Kidney epithelial cell (primary cell): ENCODE data around the gene GLB1L2. TPM values are rescaled to one million over a fixed set of nuclear protein-coding genes. Genes with fewer than 3 reads are reported as not detected.

ENCODE experiments used
- DNase-seq: peaks from one replicate; pipeline ENCODE4 v3.0.0-alpha.2; 2010; ENCODE audit warnings: low read depth
- H3K27me3 ChIP-seq: 2 replicates; pipeline ENCODE4 v1.6.0; 2011; ENCODE audit warnings: low read length; ENCODE audit not compliant: control insufficient read depth, insufficient read depth
- H3K36me3 ChIP-seq: 2 replicates; pipeline ENCODE4 v1.5.1; 2011; ENCODE audit warnings: low read length; ENCODE audit not compliant: control insufficient read depth, insufficient read depth
- H3K4me3 ChIP-seq: 2 replicates; pipeline ENCODE4 v1.5.1; 2011; ENCODE audit warnings: low read depth, mild to moderate bottlenecking, control low read depth, low read length
- CTCF ChIP-seq: IDR thresholded peaks from 2 replicates; pipeline ENCODE4 v1.5.1; 2011; ENCODE audit warnings: mild to moderate bottlenecking, moderate library complexity, low read length, control low read depth, inconsistent platforms; ENCODE audit not compliant: insufficient read depth, poor library complexity, severe bottlenecking
- total RNA-seq: library from RNA; depleted of rRNA; stranded (reverse); fragments of >200 nt; gene quantifications from 2 replicates; pipeline ENCODE4 v1.2.3, GENCODE V29; 2015

GLB1L2 gene
- total RNA-seq, 1 donor from 2014 or later, result 16.3 TPM

- Histone ChIP-seq H3K36me3 (no peaks in the 10 kb centered on the region), H3K27me3 (no peaks in the 10 kb centered on the region), H3K4me3 (no peak overlapping the region)
- DNase-seq, result no peak
- TF ChIP-seq CTCF, result no peak
These were observed 48.4 kb downstream of the GLB1L2 start for GRCh38 chr11:134380229-134380628.

GRCh38 chr11:134380785-134381184, 49.0 kb downstream of the GLB1L2 start:
- no peak for DNase-seq
- Histone ChIP-seq H3K4me3 (no peak overlapping the region), H3K27me3 (no peaks in the 10 kb centered on the region), H3K36me3 (no peaks in the 10 kb centered on the region)
- no peak for TF ChIP-seq CTCF

- H3K4me3 ChIP-seq, result no peak overlapping the region
- no peaks in the 10 kb centered on the region for H3K36me3 ChIP-seq
- no peak for DNase-seq
- TF ChIP-seq CTCF, result no peak
- H3K27me3 ChIP-seq, result no peaks in the 10 kb centered on the region
These were observed 50.5 kb downstream of the GLB1L2 start for GRCh38 chr11:134382257-134382656.

- DNase-seq, result no peak
- Histone ChIP-seq H3K36me3 (no peaks in the 10 kb centered on the region), H3K4me3 (no peak overlapping the region), H3K27me3 (no peaks in the 10 kb centered on the region)
- TF ChIP-seq CTCF, result no peak
These were observed 51.0 kb downstream of the GLB1L2 start for GRCh38 chr11:134382830-134383229.

- no peak overlapping the region for H3K4me3 ChIP-seq
- no peak for TF ChIP-seq CTCF
- no peaks in the 10 kb centered on the region for H3K36me3 ChIP-seq
- DNase-seq, result no peak
- H3K27me3 ChIP-seq, result no peaks in the 10 kb centered on the region
These were observed 51.9 kb downstream of the GLB1L2 start for GRCh38 chr11:134383576-134384221.

GRCh38 chr11:134384406-134384805, 52.6 kb downstream of the GLB1L2 start:
- H3K27me3 ChIP-seq, result no peaks in the 10 kb centered on the region
- no peak for DNase-seq
- TF ChIP-seq CTCF, result no peak
- H3K4me3 ChIP-seq, result no peak overlapping the region
- H3K36me3 ChIP-seq, result no peaks in the 10 kb centered on the region
